Measurements from ENCODE around the gene CYP46A1.

GRCh38 chr14:99718031-99718810 is 34.1 kb downstream of the CYP46A1 start:
- TF ChIP-seq CTCF (IDR thresholded peaks at IDR 0.05) (no peak), POLR2A (IDR thresholded peaks at IDR 0.05) (no peak)

Data from Peyer's patch (tissue), 4 donors.